H9 (cell line): ENCODE results near the gene SLC9A9. TPM values are rescaled to one million over a fixed set of nuclear protein-coding genes. Genes with fewer than 3 reads are reported as not detected.

Experiments used
- DNase-seq: peaks from one replicate; pipeline ENCODE4 v3.0.0-alpha.2; 2017
- H2AFZ ChIP-seq: one replicate; pipeline ENCODE4 v1.6.1; 2013; ENCODE audit warnings: mild to moderate bottlenecking, low read length, control low read depth, moderate library complexity
- H2AK5ac ChIP-seq: 2 replicates; pipeline ENCODE4 v1.6.1; 2013; ENCODE audit warnings: low read length, control low read depth, mixed read lengths; ENCODE audit not compliant: insufficient read length
- H2BK120ac ChIP-seq: one replicate; pipeline ENCODE4 v1.6.1; 2013; ENCODE audit warnings: low read depth, mild to moderate bottlenecking, low read length, control low read depth, inconsistent platforms; ENCODE audit not compliant: poor library complexity, severe bottlenecking
- H2BK12ac ChIP-seq: 2 replicates; pipeline ENCODE4 v1.6.1; 2013; ENCODE audit warnings: low read length, control low read depth, mixed read lengths, low read depth; ENCODE audit not compliant: insufficient read length
- H2BK15ac ChIP-seq: 2 replicates; pipeline ENCODE4 v1.6.1; 2013; ENCODE audit warnings: low read depth, low read length, control low read depth
- H2BK20ac ChIP-seq: one replicate; pipeline ENCODE4 v1.6.1; 2013; ENCODE audit warnings: low read depth, mild to moderate bottlenecking, low read length, control low read depth, inconsistent platforms; ENCODE audit not compliant: poor library complexity, severe bottlenecking
- H2BK5ac ChIP-seq: 2 replicates; pipeline ENCODE4 v1.6.1; 2013; ENCODE audit warnings: low read length, control low read depth, mixed read lengths; ENCODE audit not compliant: insufficient read length
- H3K14ac ChIP-seq: 2 replicates; pipeline ENCODE4 v1.6.1; 2013; ENCODE audit warnings: low read length, control low read depth; ENCODE audit not compliant: insufficient read depth
- H3K18ac ChIP-seq: 2 replicates; pipeline ENCODE4 v1.6.1; 2013; ENCODE audit warnings: low read depth, mild to moderate bottlenecking, mixed read lengths, low read length, control low read depth; ENCODE audit not compliant: insufficient read length
- H3K23ac ChIP-seq: 2 replicates; pipeline ENCODE4 v1.6.1; 2013; ENCODE audit warnings: low read length, control low read depth, mixed read lengths, low read depth; ENCODE audit not compliant: insufficient read length
- H3K23me2 ChIP-seq: 2 replicates; pipeline ENCODE4 v1.6.1; 2013; ENCODE audit warnings: low read depth, mild to moderate bottlenecking, mixed read lengths, low read length, control low read depth; ENCODE audit not compliant: insufficient read length, poor library complexity, severe bottlenecking
- H3K27ac ChIP-seq: 2 replicates; pipeline ENCODE4 v1.5.1; 2013; ENCODE audit warnings: low read length, control low read depth, mixed read lengths, low read depth; ENCODE audit not compliant: insufficient read length
- H3K27me3 ChIP-seq: 2 replicates; pipeline ENCODE4 v1.6.1; 2013; ENCODE audit warnings: low read length, control low read depth, inconsistent platforms; ENCODE audit not compliant: insufficient read depth
- H3K4ac ChIP-seq: 2 replicates; pipeline ENCODE4 v1.6.1; 2013; ENCODE audit warnings: low read depth, mild to moderate bottlenecking, control low read depth, inconsistent platforms, low read length, moderate library complexity
- H3K4me1 ChIP-seq: 2 replicates; pipeline ENCODE4 v1.6.1; 2013; ENCODE audit warnings: low read length, control low read depth, inconsistent platforms; ENCODE audit not compliant: insufficient read depth
- H3K4me2 ChIP-seq: 2 replicates; pipeline ENCODE4 v1.6.1; 2013; ENCODE audit warnings: low read length, control low read depth, mixed read lengths; ENCODE audit not compliant: insufficient read length, insufficient read depth
- H3K56ac ChIP-seq: 2 replicates; pipeline ENCODE4 v1.6.1; 2013; ENCODE audit warnings: low read depth, mild to moderate bottlenecking, mixed read lengths, low read length, control low read depth; ENCODE audit not compliant: insufficient read length
- H3K79me1 ChIP-seq: 2 replicates; pipeline ENCODE4 v1.6.1; 2013; ENCODE audit warnings: low read depth, mild to moderate bottlenecking, moderate library complexity, low read length, control low read depth, inconsistent platforms; ENCODE audit not compliant: insufficient read depth, poor library complexity, severe bottlenecking
- H3K79me2 ChIP-seq: 2 replicates; pipeline ENCODE4 v1.6.1; 2013; ENCODE audit warnings: low read length, control low read depth, inconsistent platforms; ENCODE audit not compliant: insufficient read depth
- H3K9ac ChIP-seq: 2 replicates; pipeline ENCODE4 v1.6.1; 2013; ENCODE audit warnings: low read length, control low read depth, mixed read lengths; ENCODE audit not compliant: insufficient read length; ENCODE audit errors: extremely low read depth
- H3K9me3 ChIP-seq: one replicate; pipeline ENCODE4 v1.6.1; 2013; ENCODE audit warnings: low read depth, low read length, inconsistent platforms; ENCODE audit not compliant: control insufficient read depth
- H3T11ph ChIP-seq: one replicate; pipeline ENCODE4 v1.6.1; 2013; ENCODE audit warnings: mild to moderate bottlenecking, low read length, control low read depth, inconsistent platforms
- H4K20me1 ChIP-seq: one replicate; pipeline ENCODE4 v1.6.1; 2013; ENCODE audit not compliant: control insufficient read depth, insufficient read length, insufficient read depth
- H4K5ac ChIP-seq: 2 replicates; pipeline ENCODE4 v1.6.1; 2013; ENCODE audit warnings: low read depth, mild to moderate bottlenecking, mixed read lengths, low read length, control low read depth; ENCODE audit not compliant: insufficient read length
- H4K8ac ChIP-seq: replicated peaks from 2 replicates; pipeline ENCODE4 v1.6.1; 2013; ENCODE audit warnings: low read length, control low read depth, mixed read lengths, low read depth; ENCODE audit not compliant: insufficient read length
- H4K91ac ChIP-seq: 2 replicates; pipeline ENCODE4 v1.6.1; 2013; ENCODE audit warnings: low read depth, mild to moderate bottlenecking, moderate library complexity, mixed read lengths, low read length, control low read depth; ENCODE audit not compliant: insufficient read length
- H3K27ac Mint-ChIP-seq, 3 experiments: 2 replicates in 2 of 3; 3 replicates in 1 of 3; pipeline ENCODE4 v1.8.0; 2020 to 2021; ENCODE audit warnings: mixed read lengths in 3 of 3, mild to moderate bottlenecking in 1 of 3, moderate library complexity in 1 of 3
- H3K27me3 Mint-ChIP-seq: 2 replicates; pipeline ENCODE4 v1.8.0; 2021; ENCODE audit warnings: low read depth, mild to moderate bottlenecking, moderate library complexity, mixed read lengths
- H3K36me3 Mint-ChIP-seq, 3 experiments: 2 replicates in 2 of 3; 3 replicates in 1 of 3; pipeline ENCODE4 v1.8.0; 2020 to 2021; ENCODE audit warnings: low read depth in 3 of 3, mixed read lengths in 3 of 3; ENCODE audit not compliant: insufficient read depth in 1 of 3
- H3K4me1 Mint-ChIP-seq, 2 experiments: 2 replicates each; pipeline ENCODE4 v1.8.0; 2020; ENCODE audit warnings: mixed read lengths in 2 of 2
- H3K4me3 Mint-ChIP-seq, 2 experiments: 2 replicates in 1 of 2; 3 replicates in 1 of 2; pipeline ENCODE4 v1.8.0; 2020 to 2021; ENCODE audit warnings: mild to moderate bottlenecking in 2 of 2, mixed read lengths in 2 of 2, moderate library complexity in 1 of 2
- H3K9me3 Mint-ChIP-seq, 2 experiments: 2 replicates in 1 of 2; 3 replicates in 1 of 2; pipeline ENCODE4 v1.8.0; 2020; ENCODE audit warnings: mild to moderate bottlenecking in 2 of 2, mixed read lengths in 2 of 2, moderate library complexity in 1 of 2
- total RNA-seq: library from RNA; stranded (reverse); gene quantifications from 2 replicates; pipeline ENCODE4 v1.2.1, GENCODE V29; 2021
- TF ChIP-seq, protein P1 (sequence below): fragments of 200-600 bp; sonication (generic); conservative IDR thresholded peaks from 3 replicates; pipeline ENCODE4 v1.8.0; 2021; ENCODE audit warnings: antibody characterized with exemption, mild to moderate bottlenecking

The SLC9A9 gene
- total RNA-seq, 1 experiment from 2014 or later, result 0.35 TPM

DNA sequence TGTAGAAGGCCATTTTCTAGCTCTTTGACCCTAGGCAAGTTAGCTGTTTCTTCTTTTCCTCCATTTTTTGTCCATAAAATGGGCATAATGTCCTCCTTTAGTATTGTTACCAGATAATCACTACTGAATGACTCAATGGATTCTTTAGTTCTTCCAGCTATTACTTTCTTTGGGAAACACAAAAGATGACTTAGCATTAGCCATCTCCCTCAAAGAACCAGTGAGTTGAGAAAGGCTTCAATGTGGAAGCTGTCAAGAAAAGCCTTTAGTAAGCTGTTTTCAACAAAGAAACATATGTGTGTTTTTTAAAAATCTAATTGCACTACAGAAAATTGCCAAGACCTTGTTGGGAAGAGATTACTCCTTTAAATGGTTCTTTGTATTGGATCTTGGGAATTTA lies 135.7 kb downstream of the SLC9A9 start:
- Histone ChIP-seq H3K23me2 (no peaks in the 10 kb centered on the region), H2AK5ac (no peak overlapping the region), H2BK15ac (no peak overlapping the region), H2BK5ac (no peak overlapping the region), H4K5ac (no peak overlapping the region), H3K27ac (no peak overlapping the region), H3K4ac (no peak overlapping the region), H3K56ac (no peak overlapping the region), H4K91ac (no peak overlapping the region), H3K4me1 (no peaks in the 10 kb centered on the region), H3K79me2 (no peaks in the 10 kb centered on the region), H3K18ac (no peak overlapping the region), H3K27me3 (no peaks in the 10 kb centered on the region), H3K79me1 (no peaks in the 10 kb centered on the region), H4K8ac (no peak overlapping the region), H3T11ph (no peak overlapping the region), H2BK20ac (no peak overlapping the region), H4K20me1 (no peaks in the 10 kb centered on the region), H3K4me2 (no peak overlapping the region), H2BK120ac (no peak overlapping the region), H2AFZ (no peak overlapping the region), H3K14ac (no peak overlapping the region), H3K9me3 (no peaks in the 10 kb centered on the region), H3K23ac (no peak overlapping the region), H2BK12ac (no peak overlapping the region), H3K9ac (no peak overlapping the region)
- DNase-seq, result no peak
- Mint-ChIP-seq H3K27me3 (no peaks in the 10 kb centered on the region), H3K36me3 (no peaks in the 10 kb centered on the region), H3K27ac (no peak overlapping the region), H3K4me3 (no peak overlapping the region), H3K9me3 (no peaks in the 10 kb centered on the region), H3K4me1 (0 out of 4 replicates have a peak, but pooled peaks cover 0 to 2% of the 10 kb centered on the region in 2 experiments)
- TF ChIP-seq, protein P1, sequence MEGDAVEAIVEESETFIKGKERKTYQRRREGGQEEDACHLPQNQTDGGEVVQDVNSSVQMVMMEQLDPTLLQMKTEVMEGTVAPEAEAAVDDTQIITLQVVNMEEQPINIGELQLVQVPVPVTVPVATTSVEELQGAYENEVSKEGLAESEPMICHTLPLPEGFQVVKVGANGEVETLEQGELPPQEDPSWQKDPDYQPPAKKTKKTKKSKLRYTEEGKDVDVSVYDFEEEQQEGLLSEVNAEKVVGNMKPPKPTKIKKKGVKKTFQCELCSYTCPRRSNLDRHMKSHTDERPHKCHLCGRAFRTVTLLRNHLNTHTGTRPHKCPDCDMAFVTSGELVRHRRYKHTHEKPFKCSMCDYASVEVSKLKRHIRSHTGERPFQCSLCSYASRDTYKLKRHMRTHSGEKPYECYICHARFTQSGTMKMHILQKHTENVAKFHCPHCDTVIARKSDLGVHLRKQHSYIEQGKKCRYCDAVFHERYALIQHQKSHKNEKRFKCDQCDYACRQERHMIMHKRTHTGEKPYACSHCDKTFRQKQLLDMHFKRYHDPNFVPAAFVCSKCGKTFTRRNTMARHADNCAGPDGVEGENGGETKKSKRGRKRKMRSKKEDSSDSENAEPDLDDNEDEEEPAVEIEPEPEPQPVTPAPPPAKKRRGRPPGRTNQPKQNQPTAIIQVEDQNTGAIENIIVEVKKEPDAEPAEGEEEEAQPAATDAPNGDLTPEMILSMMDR, result no peak
